ENCODE results near the gene DPYSL4. TPM values are rescaled to one million over a fixed set of nuclear protein-coding genes. Genes with fewer than 3 reads are reported as not detected.

The DPYSL4 gene
- total RNA-seq, 1 experiment from 2014 or later: 22.4 TPM

DNA sequence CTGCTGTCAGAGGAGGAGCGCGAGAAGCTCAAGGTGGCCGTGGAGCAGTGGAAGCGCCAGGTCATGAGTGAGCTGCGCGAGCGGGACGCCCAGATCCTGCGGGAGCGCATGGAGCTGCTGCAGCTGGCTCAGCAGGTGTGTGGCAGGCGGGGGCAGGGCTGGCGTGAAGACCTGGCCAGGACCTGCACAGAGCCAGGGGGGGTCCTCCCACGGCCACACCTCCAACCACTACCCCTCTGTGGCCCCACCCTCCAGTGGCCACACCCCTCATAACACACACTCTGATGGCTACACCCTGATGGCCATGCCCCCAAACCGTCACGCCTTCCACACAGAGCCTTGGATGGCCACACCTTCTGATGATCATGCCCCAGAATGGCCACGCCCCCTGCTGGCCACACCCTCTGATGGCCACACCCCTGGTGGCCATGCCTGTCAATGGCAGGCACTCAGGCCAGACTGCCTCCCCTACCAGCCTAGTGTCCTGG is 23.4 kb upstream of the DPYSL4 start:
- DNase-seq (ENCODE audit: low read depth): no peak

DNA sequence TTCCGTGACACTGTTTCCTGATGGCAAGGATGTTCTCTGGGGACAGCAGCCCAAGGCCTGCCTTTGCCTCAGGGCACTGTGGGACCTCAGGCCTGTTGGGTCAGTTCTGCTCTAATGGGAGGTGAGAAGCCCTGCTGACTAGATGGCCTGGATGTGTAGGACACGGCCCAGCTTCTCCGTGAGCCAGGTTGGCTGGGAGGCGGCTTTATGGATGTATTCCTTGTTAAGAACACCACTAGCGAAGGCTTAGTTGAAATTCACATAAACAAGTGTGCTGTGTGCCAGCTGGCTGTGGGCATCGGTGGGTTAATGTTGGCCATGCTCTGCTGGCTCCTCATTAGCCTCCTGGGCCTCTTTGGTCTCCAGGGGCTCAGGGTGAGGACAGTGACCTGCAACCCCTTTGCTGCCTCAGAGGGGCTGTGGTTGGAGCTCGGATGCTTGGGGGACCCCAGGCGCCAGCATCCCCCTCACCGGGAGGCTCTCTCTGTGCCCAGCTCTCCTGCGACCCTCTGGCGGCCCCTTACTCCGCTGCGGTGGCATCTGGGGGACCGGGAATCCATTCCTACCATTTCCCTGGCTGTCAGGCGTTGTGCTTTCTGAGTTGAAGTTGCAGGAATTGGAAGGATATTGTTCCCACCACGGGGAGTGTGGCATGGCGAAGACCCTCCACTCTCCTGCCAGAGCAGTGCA is 22.8 kb upstream of the DPYSL4 start:
- no peak for DNase-seq (ENCODE audit: low read depth)

DNA sequence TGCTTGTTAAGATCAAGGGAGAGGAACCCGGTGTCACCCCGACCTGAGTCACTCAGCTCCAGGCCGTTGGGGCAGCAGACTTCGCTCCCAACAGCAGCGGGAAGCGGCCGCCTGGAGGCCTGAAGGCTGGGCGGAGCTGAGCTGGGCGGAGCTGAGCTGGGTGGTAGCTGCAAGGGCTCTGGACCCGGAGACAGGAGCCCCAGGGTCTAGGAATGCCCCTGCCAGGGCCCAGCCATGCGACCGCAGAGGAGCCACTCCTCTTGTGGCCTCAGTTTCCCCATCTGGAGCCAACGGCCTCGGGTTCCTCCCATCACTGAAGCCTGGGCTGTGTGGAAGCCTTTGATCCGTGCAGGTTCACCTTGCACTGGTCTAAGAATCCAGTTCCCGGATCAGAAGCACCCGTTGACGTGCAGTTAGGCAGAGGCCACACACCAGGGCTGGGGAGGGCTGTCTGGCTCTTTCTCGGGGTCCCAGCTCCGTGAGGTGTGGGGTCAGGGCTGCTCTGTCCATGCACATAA is 21.9 kb upstream of the DPYSL4 start:
- no peak for DNase-seq (ENCODE audit: low read depth)

DNA sequence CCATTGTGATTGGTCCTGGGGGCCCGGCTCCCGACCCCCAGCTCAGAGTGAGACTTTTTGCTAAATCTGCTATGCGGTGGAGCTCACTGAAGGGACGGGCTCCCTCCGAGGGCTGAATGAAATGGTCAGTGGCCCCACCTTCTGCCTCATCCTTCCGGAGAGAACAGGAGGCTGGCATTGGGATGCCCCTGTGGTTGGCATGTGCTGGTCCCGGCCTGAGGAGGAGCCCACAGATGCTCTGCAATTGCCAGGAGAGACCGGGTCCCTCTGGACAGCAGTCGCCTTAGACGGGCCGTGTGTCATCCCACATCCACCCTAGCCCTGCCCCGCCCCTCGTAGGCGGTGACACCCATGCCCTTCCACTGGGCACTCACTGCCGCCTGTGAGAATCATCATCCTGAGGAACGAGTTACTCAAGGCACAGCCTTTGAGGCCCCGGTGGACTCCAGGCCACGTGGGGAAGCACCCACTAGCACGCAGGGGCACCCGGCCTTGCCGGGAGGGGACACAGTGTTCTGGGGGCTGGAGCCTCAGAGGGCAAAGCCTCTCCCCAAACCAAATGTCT is 21.2 kb upstream of the DPYSL4 start:
- DNase-seq (ENCODE audit: low read depth): no peak

DNA sequence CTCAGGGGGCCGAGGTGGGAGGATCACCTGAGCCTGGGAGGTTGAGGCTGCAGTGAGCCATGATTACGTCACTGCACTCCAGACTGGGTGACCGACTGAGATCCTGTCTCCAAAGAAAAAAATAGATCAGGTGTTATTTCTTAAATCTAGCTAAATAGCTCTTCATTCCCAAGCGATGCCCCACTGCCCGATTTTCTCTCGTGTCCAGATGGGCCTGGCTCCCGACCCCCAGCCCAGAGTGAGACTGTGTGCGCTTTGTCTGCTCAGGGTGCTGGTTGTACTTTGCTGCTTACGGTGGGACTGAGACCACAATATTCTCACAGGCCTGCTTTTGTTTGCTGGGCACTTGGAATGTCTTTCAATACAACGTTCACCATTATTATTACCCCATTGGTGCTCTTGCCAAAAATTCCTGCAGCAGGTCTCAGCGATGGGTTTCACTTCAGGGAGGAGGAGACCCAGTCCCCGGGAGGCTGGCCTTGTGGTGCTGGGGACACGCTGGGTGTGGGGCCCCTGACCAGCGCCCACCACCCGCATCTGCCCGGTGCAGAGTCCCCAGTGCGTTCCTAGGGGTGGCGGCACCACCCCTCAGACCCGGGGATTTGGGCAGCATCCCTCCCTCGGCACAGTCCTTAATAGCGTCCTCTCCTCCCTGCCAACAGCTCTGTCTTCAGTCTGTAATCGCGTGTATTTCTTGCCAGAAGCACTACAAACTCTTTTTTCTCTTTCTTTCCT is 20.4 kb upstream of the DPYSL4 start:
- DNase-seq (ENCODE audit: low read depth): no peak

DNA sequence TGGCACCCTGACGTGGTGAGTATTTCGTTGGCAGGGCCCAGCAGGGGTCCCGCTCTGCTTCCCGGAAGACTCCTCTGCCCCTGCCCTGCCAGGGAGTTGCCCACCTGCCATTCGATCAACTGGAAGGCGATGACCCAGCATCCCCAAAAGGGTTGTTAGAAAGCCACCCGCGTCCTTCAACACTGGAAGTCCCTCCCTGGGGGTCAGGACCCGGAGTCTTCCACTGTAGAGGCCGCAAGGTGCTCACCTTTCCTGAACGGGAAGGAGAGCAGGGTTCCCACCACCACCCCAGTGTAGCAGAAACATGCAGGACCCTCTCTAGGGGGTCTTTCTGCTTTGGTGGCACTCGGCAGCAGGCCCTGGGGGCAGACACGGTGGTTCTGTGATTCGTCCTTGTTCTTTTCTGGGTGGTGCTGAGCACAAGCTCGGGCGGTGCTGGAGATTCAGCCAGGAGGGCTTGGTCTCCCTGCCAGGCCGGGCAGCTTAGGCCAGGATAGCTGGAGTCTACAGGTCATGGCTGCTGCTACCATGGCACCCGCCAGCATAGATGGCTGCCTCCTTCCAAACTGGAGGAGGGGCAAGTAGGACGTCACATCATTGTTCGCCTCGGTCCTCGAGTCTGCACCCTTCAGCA is 19.6 kb upstream of the DPYSL4 start:
- DNase-seq (ENCODE audit: low read depth): no peak

DNA sequence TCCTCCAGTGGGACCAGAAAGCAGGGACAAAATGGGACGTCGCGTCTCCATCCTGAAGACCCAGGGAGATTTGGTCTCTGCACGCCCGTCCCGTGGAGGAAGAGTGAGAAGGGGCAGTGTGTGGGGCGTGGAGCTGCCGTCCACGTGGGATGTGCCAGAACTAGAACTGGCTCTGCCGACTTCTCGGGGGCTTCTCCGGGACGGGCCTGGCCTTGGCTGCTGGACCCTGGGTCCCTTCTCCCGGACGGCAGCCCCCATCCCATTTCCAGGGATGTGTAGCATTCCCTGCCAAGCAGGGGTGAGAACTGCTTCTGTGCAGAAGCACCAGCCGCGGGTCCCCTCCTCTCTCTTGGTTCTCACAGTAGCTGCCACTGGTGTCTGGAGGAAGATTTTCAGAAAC is 18.8 kb upstream of the DPYSL4 start:
- no peak for DNase-seq (ENCODE audit: low read depth)

DNA sequence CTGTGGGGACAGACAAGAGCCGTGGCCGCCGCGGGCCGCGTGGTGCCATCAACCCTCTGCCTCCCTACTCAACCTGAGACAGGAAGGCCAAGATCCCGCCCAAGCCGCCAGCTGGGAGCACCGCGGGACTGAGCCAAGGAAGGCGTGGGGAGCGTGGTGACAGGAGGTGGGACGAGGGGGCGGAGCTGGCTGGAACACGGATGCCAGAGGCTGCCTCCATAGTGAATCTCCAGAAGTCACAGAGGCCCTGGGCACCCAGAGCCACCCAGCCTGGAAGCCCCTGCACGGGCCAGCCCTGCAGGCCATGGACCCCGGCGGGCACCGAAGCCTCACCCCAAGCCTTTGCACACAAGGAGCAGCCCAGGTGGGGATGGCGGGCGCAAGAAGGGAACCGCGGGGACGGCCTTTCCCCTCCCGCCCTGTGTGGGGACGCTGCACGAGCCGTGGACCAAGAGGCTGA is 18.1 kb upstream of the DPYSL4 start:
- DNase-seq (ENCODE audit: low read depth): no peak

DNA sequence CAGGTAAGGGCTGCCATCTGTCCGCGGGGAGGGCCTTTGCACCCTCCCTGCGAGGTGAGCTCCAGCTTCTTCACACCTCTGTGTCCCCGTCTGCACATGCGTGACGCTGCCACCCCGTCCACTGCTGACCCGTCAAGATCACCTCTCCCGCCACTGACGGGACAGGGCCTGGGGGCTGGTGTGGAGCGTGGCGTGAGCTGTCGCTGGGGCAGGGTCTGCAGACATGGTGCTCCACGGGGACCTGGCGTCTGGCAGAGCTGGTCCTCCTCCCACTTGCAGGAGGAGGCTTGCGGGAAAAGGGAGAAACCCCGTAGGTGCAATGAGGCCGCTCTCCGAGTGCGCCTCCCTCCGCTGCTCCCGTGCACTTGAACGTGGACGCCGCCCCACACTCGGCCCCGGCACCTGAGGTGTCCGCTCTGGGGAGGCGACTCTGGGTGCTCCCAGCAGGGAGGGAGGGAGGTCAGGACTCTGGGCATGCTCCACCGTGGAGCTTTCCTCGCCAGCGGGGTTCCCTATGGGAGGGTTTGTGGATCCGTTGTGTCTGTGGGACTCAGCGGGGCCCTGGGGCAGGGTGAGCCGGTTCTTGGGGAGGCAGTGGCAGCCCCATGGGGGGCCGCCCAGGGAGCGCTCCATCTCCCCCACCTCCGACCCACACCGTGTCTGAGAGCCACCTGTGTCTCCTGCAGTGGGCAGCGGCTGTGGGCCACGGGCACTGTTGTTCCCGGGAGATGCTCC is 17.6 kb upstream of the DPYSL4 start:
- no peak for DNase-seq (ENCODE audit: low read depth)

DNA sequence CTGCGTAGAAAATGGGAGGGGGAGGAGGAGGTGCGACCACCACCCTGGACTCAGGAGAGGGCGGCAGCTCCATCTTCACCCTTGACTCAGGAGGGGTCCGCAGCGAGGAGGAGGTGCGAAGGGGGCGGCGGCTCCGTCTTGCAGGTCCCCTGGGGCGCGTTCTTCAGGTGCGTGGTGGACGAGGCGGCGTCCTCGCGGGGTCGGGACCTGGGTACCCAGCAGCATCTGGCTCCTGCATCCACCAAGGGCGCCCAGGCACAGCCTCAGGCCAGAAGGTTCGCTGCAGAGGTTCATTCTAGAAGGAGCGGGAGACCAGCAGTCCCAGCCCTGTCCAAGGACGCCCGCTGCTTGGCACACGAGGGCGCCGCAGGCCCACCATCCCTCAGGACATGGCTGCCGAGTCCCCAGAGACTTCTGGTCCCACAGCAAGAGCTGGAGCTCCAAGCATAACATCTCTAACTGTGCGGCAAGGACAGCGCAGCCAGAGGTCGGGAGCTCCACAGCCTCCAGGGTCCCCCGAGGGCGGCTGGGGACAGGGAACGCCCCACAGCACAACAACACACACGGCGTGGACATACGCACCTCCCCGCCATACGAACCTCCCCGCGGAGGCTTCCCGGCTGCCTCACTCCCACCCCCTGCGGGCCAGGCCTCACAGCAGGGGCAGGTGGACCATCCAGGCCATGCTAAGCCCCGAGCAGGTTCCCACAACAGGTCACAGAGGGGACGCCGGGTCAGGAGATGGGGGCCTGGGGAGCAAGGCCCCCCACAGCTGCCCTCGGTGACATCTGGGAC is 16.8 kb upstream of the DPYSL4 start:
- no peak for DNase-seq (ENCODE audit: low read depth)

DNA sequence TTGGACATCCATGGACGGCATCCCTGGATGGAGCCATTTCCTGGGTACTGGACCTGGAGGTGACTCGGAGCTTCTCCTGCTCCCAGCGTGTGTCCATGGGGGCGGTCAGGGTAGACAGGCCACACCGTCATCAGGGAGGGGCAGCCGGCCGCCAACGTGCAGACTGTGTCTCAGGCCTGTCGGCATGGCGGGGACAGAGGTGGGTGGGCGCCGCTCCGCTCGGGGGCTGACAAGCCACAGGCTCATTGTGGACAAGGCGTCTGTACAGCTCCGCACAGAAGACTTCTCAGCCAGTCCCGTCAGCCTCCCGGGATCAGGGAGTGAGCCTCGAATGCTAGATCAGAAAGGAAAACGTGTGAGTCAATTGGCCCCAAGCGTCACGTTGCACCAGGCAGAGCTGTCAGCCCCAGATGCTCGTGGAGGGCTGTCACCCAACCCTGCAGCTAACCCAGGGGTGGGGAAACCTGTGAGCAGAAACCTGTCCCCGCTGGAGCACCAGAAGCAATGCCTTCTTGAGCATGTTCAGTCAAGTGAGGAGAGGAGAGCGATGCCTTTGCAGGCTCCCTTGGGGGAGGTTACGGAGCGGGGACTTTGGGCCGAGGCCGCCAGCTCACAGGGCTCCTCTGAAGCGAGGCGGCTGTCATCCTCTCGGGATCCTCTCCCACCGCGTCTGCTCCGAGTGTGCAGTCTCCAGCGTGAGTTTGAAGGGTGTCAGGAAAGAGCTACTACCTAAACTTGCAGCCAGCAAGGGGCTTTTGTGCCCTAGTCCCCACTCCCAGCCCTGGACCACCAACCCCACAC is 16.0 kb upstream of the DPYSL4 start:
- DNase-seq (ENCODE audit: low read depth): no peak

DNA sequence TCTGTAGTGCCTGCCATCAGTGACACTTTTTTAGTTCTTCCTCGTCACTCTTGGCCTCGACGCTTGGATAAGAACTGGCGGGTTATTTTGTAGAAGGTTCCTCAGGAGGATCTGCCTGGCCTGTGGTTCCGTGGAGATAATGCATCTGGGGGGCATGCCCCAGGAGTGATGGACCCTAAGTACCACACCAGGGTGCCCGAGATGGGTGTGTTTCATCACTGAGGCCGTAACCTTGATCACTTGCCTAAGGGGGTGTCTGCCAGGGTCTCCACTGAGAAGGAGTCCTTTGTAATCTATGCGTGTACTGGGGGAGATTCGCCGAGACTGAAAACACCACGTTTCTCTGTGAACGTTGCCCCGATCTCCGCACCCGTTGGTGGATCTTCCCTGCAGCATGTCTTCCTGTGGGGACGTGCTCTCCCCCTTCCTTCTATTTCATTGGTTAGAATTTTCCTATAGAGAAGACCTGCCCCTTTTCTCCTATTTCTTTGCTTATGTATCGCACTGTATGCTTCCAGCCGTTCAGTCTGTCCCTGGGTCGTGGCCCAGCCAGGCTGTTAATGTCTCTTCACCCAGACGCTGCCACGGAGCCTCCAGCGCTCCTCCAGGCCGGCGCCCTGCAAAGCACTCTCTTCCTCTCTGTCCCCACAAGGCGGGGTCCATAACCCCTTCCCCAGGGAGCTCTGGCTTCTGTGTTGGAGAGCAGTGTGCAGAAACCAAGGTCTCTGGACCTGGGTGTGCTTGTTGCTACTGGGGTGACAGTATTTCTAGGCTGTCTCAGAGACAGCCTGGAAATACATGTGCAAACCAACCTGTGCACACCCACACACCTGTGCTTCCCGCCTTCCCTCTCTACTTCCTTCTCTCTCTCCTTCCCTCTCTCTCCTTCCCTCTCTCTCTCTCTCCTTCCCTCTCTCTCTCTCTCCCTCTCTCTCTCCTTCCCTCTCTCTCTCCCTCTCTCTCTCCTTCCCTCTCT is 14.4 kb upstream of the DPYSL4 start:
- no peak for DNase-seq (ENCODE audit: low read depth)

DNA sequence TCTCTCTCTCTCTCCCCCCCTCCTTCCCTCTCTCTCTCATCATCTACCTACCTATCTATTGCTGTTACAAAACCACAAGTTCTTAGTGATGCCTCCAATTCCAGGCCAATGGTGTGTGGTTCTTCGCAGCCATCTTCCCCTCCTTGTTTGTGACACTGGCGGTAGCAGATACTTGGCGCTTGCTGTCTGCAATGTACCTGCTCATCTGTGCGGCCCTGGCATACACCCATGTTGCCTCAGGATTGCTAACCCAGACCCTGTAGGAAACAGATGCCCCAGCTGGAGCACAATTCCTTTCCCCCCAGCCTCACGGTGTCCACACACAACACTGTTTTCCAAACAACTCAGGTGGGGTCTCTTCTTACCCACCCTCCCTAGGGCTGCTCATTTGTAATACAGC is 13.6 kb upstream of the DPYSL4 start:
- DNase-seq (ENCODE audit: low read depth): no peak

DNA sequence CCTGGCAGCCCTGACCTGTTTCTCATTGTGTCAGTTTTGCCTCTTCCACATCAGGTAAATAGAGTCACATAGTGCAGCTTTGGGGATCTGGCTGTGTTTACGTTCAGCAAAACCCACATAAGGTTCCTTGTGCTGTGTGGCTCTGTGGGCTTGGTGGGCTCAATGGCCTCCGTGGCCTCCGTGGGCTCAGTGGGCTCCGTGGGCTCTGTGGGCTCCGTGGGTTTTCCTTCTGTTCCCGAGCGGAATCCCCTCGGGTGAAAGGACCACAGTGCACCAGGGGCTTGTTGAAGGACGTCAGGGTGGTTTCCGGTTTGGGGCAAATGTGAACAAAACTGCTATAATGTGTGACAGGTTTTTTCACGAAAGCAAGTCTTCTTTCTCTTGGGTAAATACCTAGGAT is 12.5 kb upstream of the DPYSL4 start:
- no peak for DNase-seq (ENCODE audit: low read depth)

DNA sequence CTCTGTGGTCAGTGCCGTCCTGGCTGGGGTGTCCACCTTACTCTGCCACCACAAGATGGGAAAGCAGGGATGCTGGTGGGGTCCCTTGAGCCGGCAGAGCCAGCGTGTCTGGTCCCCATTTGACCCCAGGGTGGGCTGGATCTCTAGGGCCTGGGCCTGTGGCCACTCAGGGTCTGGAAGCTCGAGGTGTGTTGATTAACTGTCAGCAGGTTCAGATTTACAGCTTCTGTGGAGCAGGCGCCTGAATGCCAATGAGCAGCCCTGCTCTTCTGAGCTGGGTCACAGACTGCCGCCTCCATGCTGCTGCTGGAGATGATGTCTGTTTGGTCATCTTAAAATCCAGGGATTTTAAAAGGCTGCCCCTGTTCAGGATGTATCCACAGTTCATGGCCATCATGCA is 11.3 kb upstream of the DPYSL4 start:
- no peak for DNase-seq (ENCODE audit: low read depth)

DNA sequence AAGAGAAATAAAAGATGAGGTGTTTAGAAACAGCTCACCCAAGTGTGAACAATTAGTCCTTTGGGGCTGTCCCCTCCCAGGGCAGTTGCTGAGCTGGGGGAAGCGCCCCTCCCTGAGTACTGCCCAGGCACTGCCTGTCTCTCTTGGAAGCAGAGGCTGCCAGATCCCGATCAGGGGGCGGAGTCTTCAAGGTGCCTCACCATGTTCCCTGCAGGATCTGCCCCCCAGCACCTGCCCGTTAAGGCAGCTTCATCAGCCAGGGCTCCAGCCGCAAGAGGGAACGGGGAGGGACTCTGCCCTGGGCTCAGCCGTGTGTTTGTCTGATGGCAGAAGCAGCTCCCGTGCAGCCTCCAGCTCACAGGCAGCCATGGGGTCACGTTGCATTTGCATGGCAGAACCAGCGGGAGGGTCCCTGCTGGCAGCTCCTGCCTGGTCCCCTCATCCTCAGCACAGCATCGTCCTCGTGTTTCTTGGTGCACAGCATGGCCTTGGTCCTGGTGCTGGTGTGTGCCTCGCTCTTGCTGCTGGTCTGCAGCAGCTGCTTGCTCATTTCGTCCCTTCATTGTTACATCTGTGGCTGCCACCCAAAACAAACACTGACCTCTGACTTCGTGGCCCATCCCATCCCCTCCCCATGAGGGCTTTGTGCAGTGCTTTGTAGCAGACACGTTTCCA is 10.7 kb upstream of the DPYSL4 start:
- DNase-seq (ENCODE audit: low read depth): no peak

DNA sequence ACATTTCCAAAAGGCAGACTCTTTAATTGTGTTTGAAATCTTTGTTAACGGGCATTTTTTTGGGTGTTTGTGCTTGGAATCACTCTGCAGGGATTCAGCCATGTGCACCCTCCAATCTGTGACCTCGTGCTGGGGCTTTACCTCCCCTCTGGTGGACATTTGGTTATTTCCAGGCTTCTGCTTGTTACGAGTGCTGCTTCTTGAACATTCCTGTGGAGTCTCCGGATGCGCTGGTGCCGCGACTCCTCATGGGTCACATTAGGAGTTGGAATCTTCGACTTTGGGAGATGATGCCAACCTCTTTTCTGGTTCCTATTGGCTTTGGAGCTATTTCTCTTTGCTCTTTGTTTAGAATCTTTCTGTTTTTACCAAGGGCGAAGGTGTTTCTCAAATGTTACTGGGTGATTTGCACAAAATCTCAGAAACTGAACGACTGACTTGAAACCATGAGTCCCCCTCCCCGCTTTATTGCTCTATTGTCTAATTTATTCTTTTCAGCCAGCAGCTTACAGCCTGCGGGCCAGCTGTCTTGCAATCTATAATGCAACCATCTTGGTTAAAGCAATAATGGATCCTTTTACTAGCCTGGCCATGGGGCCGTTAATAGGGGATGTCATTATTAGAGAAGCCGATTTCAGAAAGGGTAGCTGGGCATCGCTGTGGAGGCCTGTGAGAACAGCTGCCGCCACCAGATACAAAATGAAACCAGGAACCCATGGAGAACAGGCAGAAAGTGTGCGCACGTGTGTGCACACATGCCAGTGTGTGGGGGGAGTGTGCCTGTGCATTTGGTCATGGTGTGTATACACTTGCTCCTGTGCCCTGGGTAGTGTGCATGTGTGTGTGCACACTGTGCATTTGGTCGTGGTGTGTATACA is 9.9 kb upstream of the DPYSL4 start:
- DNase-seq (ENCODE audit: low read depth): no peak
